HepG2 (cell line): Measurements from ENCODE around the gene THEM4. TPM values are rescaled to one million over a fixed set of nuclear protein-coding genes. Genes with fewer than 3 reads are reported as not detected.

ENCODE experiments used
- ATAC-seq: fragments of 200-7000 bp; cut with Tn5 transposase; 3 replicates; pipeline ENCODE4 v1.9.1; 2020; ENCODE audit warnings: mild to moderate bottlenecking, moderate library complexity
- BruUV-seq: library from RNA; stranded (reverse); fragments of 400-500 nt; replicated peaks from 2 replicates; lab custom pipeline; 2021; lab: Mats Ljungman, UMichigan
- CTCF ChIA-PET: fragments of 300-600 bp; formaldehyde crosslinking; extraction: SDS; loops from one replicate; lab custom pipeline; 2021; ENCODE audit warnings: low total read pairs, inconsistent platforms, low intra/inter-chr PET ratio; lab: Yijun Ruan, JAX
- POLR2A ChIA-PET: fragments of 350-600 bp; sonication (Branson Sonifier 250); formaldehyde crosslinking; loops from one replicate; lab custom pipeline; 2020; ENCODE audit warnings: antibody characterized with exemption, inconsistent platforms; lab: Yijun Ruan, JAX
- DNase-seq: peaks from one replicate; pipeline ENCODE4 v3.0.0-alpha.2; 2015; ENCODE audit warnings: low spot score
- FAIRE-seq: peaks from 3 replicates; lab custom pipeline; 2011; peaks lifted over from hg19 to GRCh38; lab: Jason Lieb, UNC
- H2AFZ ChIP-seq: one replicate; pipeline ENCODE4 v1.6.1; 2011; ENCODE audit warnings: low read length, inconsistent platforms
- H3K27ac ChIP-seq: fragments of 300-600 bp; 3 replicates; pipeline ENCODE4 v1.8.0; 2011; ENCODE audit warnings: mixed run types, mild to moderate bottlenecking, mixed read lengths, low read length, inconsistent platforms; ENCODE audit not compliant: insufficient read depth; ENCODE audit errors: extremely low read length
- H3K27me3 ChIP-seq, 2 experiments: fragments of 200-600 bp in 1 of 2; 2 replicates in 1 of 2; 3 replicates in 1 of 2; pipeline versions ENCODE4 v1.6.0 to v1.8.0; 2011; ENCODE audit warnings: low read length in 2 of 2, mild to moderate bottlenecking in 2 of 2, moderate library complexity in 2 of 2, inconsistent platforms in 1 of 2; ENCODE audit not compliant: insufficient read depth in 2 of 2, control insufficient read depth in 1 of 2
- H3K36me3 ChIP-seq, 2 experiments: fragments of 200-600 bp in 1 of 2; replicated peaks in 1 of 2; 2 replicates in 1 of 2; 3 replicates in 1 of 2; pipeline versions ENCODE4 v1.5.1 to v1.8.0; 2011; ENCODE audit warnings: low read length in 2 of 2, inconsistent platforms in 1 of 2; ENCODE audit not compliant: insufficient read depth in 2 of 2, control insufficient read depth in 1 of 2
- H3K4me1 ChIP-seq: 2 replicates; pipeline ENCODE4 v1.5.1; 2012; ENCODE audit warnings: low read length, inconsistent platforms; ENCODE audit not compliant: insufficient read depth
- H3K4me2 ChIP-seq: 2 replicates; pipeline ENCODE4 v1.6.0; 2011; ENCODE audit warnings: low read depth, low read length, inconsistent platforms
- H3K4me3 ChIP-seq, 3 experiments: fragments of 200-600 bp in 1 of 3; sonication (generic), shearing (Covaris generic) in 1 of 3; replicated peaks in 1 of 3; 2 replicates each; pipeline ENCODE4 v1.5.1; 2011 to 2016; ENCODE audit warnings: low read length in 3 of 3, inconsistent platforms in 2 of 3, low read depth in 2 of 3, mild to moderate bottlenecking in 2 of 3, control low read depth in 1 of 3, mixed read lengths in 1 of 3; ENCODE audit not compliant: insufficient read depth in 1 of 3
- H3K79me2 ChIP-seq: one replicate; pipeline ENCODE4 v1.6.1; 2011; ENCODE audit warnings: low read length, inconsistent platforms; ENCODE audit not compliant: insufficient read depth
- H3K9ac ChIP-seq: 2 replicates; pipeline ENCODE4 v1.6.0; 2011; ENCODE audit warnings: mild to moderate bottlenecking, low read depth, low read length, inconsistent platforms; ENCODE audit not compliant: insufficient read depth
- H3K9me3 ChIP-seq: 2 replicates; pipeline ENCODE4 v1.5.1; 2012; ENCODE audit warnings: mild to moderate bottlenecking, low read length
- H4K20me1 ChIP-seq: 2 replicates; pipeline ENCODE4 v1.6.0; 2011; ENCODE audit warnings: inconsistent platforms, mild to moderate bottlenecking, low read length, moderate library complexity; ENCODE audit not compliant: insufficient read depth
- MNT ChIP-seq: fragments of 450-650 bp; IDR thresholded peaks from 2 replicates; pipeline ENCODE4 v1.6.1; 2016
- WGBS: methylation state at CpG from one replicate; pipeline ENCODE4 v1.1.6; 2017; ENCODE audit warnings: low lambda C conversion rate; 5-methylcytosine and 5-hydroxymethylcytosine counted together
- in situ Hi-C: cut with HindIII; loops from 2 replicates; pipeline ENCODE4 v1.10.0; 2017; ENCODE audit warnings: low pct_unique_long_range_greater_than_20kb; ENCODE audit not compliant: extremely low pct_ligation_motif_present
- intact Hi-C: fragments of 100-400 bp; cut with micrococcal nuclease; formaldehyde crosslinking; loops from one replicate; pipeline ENCODE4 v1.10.0; 2022; ENCODE audit not compliant: unreplicated experiment
- polyA plus RNA-seq, 8 experiments: library from polyadenylated mRNA; depleted of rRNA in 3 of 8; stranded (reverse) in 7 of 8; unstranded in 1 of 8; fragments of >200 nt; fragmentation: Illumina TruSeq in 4 of 8; extraction: Trizol in 4 of 8; gene quantifications; 2 replicates each; pipeline versions ENCODE4 v1.2.1 to v1.2.3, GENCODE V29; 2011 to 2016; ENCODE audit warnings: low read depth in 4 of 8, missing spikeins in 1 of 8, mixed read lengths in 1 of 8; ENCODE audit not compliant: insufficient read depth in 1 of 8
- small RNA-seq, 3 experiments: library from RNA; depleted of rRNA; stranded (forward); fragments of <200 nt; gene quantifications; one replicate each; pipeline ENCODE3, GENCODE V24; 2012; ENCODE audit warnings: low read depth in 2 of 3, low replicate concordance in 1 of 3; ENCODE audit not compliant: insufficient read length in 3 of 3, insufficient read depth in 2 of 3
- total RNA-seq, 5 experiments: library from RNA; depleted of rRNA; stranded (reverse); fragments of >200 nt; fragmentation: Illumina TruSeq; extraction: Trizol; gene quantifications; 2 replicates each; pipeline ENCODE4 v1.2.3, GENCODE V29; 2016; ENCODE audit warnings: low read depth in 1 of 5
- TF ChIP-seq, protein P1 (sequence below): sonication (generic); formaldehyde crosslinking; IDR thresholded peaks from 2 replicates; pipeline ENCODE4 v1.5.0; 2020; ENCODE audit warnings: missing genetic modification reagents

Gene THEM4
- total and polyA plus RNA-seq, 2 of the 13 experiments (the other 11 are each of a cell fraction or from before 2014, with no cell fraction given): 10.9 to 13.9 TPM

- no peak overlapping the region for H3K27ac ChIP-seq
- in situ Hi-C loops: no loop called here
- no TSS peak for BruUV-seq
Measured at GRCh38 chr1:151825204-151825603, 84.1 kb downstream of the THEM4 start.

More at GRCh38 chr1:151825204-151825603, 84.1 kb downstream of the THEM4 start:
- H3K4me2 ChIP-seq: no peak overlapping the region
- CTCF ChIA-PET: no interaction called here
- peak; percentile 23; the same call in 1 of the 2 replicates for TF ChIP-seq MNT
- TF ChIP-seq, protein P1, sequence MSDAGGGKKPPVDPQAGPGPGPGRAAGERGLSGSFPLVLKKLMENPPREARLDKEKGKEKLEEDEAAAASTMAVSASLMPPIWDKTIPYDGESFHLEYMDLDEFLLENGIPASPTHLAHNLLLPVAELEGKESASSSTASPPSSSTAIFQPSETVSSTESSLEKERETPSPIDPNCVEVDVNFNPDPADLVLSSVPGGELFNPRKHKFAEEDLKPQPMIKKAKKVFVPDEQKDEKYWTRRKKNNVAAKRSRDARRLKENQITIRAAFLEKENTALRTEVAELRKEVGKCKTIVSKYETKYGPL (CRISPR knock-in tag): no peak
- FAIRE-seq (no peak), DNase-seq (no peak), ATAC-seq (no peak)
- no peak overlapping the region for H3K9ac ChIP-seq
- no peak overlapping the region for H3K4me3 ChIP-seq
- H2AFZ ChIP-seq: no peak overlapping the region
- no peaks in the 10 kb centered on the region for H4K20me1 ChIP-seq
- no peaks in the 10 kb centered on the region for H3K9me3 ChIP-seq
- 89% methylated on average over 9 of the region's 9 CpGs for WGBS
- H3K27me3 ChIP-seq: no peaks in the 10 kb centered on the region
- POLR2A ChIA-PET: no interaction called here
- H3K36me3 ChIP-seq: no peaks in the 10 kb centered on the region
- H3K79me2 ChIP-seq: no peaks in the 10 kb centered on the region
- peaks cover 5% of the 10 kb centered on the region for H3K4me1 ChIP-seq
- intact Hi-C loops: no loop called here

Small RNAs within 50 kb of the gene (small RNA-seq; reads per million reads assigned to genes)
- 0 reads per million in 3 experiments for gene RF00019

Other genes with a start within 250 kb of the THEM4 start
- not detected in 2 replicates for gene CELF3, start 192.7 kb downstream of the THEM4 start, total RNA-seq (2016; rRNA removed; fragmentation: Illumina TruSeq; extraction: Trizol)
- not detected in 2 replicates for gene CELF3, start 192.7 kb downstream of the THEM4 start, polyA plus RNA-seq (2011; rRNA removed)
- gene RIIAD1, start 188.0 kb downstream of the THEM4 start, total RNA-seq (2016; rRNA removed; fragmentation: Illumina TruSeq; extraction: Trizol): not detected in 2 replicates
- gene RIIAD1, start 188.0 kb downstream of the THEM4 start, polyA plus RNA-seq (2011; rRNA removed): not detected in 2 replicates
- 107 and 119 TPM in 2 replicates for gene MRPL9, start 146.0 kb downstream of the THEM4 start, total RNA-seq (2016; rRNA removed; fragmentation: Illumina TruSeq; extraction: Trizol)
- 64.3 and 72.1 TPM in 2 replicates for gene MRPL9, start 146.0 kb downstream of the THEM4 start, polyA plus RNA-seq (2011; rRNA removed)
- gene TDRKH, start 119.0 kb downstream of the THEM4 start, total RNA-seq (2016; rRNA removed; fragmentation: Illumina TruSeq; extraction: Trizol): 5.4 and 5.6 TPM in 2 replicates
- gene TDRKH, start 119.0 kb downstream of the THEM4 start, polyA plus RNA-seq (2011; rRNA removed): 3.9 and 4.3 TPM in 2 replicates
- gene LINGO4, start 104.1 kb downstream of the THEM4 start, total RNA-seq (2016; rRNA removed; fragmentation: Illumina TruSeq; extraction: Trizol): 0.02 TPM in 1 of 2 replicates, not detected in the other
- gene LINGO4, start 104.1 kb downstream of the THEM4 start, polyA plus RNA-seq (2011; rRNA removed): 0.05 TPM in 2 replicates
- gene RORC, start 77.7 kb downstream of the THEM4 start, total RNA-seq (2016; rRNA removed; fragmentation: Illumina TruSeq; extraction: Trizol): 2.5 TPM in 2 replicates
- 6.5 and 9.3 TPM in 2 replicates for gene RORC, start 77.7 kb downstream of the THEM4 start, polyA plus RNA-seq (2011; rRNA removed)
- not detected in 2 replicates for gene C2CD4D, start 69.7 kb downstream of the THEM4 start, total RNA-seq (2016; rRNA removed; fragmentation: Illumina TruSeq; extraction: Trizol)
- gene C2CD4D, start 69.7 kb downstream of the THEM4 start, polyA plus RNA-seq (2011; rRNA removed): not detected in 2 replicates
- gene THEM5, start 55.8 kb downstream of the THEM4 start, total RNA-seq (2016; rRNA removed; fragmentation: Illumina TruSeq; extraction: Trizol): not detected in 2 replicates
- gene THEM5, start 55.8 kb downstream of the THEM4 start, polyA plus RNA-seq (2011; rRNA removed): not detected in 2 replicates
- 16.8 and 25.6 TPM in 2 replicates for gene S100A10, start 84.3 kb upstream of the THEM4 start, total RNA-seq (2016; rRNA removed; fragmentation: Illumina TruSeq; extraction: Trizol)
- 21.2 and 28.7 TPM in 2 replicates for gene S100A10, start 84.3 kb upstream of the THEM4 start, polyA plus RNA-seq (2011; rRNA removed)
- 5.9 and 6.6 TPM in 2 replicates for gene S100A11, start 127.5 kb upstream of the THEM4 start, total RNA-seq (2016; rRNA removed; fragmentation: Illumina TruSeq; extraction: Trizol)
- gene S100A11, start 127.5 kb upstream of the THEM4 start, polyA plus RNA-seq (2011; rRNA removed): 32.5 and 34.4 TPM in 2 replicates
- not detected in 2 replicates for gene TCHHL1, start 179.6 kb upstream of the THEM4 start, total RNA-seq (2016; rRNA removed; fragmentation: Illumina TruSeq; extraction: Trizol)
- not detected in 2 replicates for gene TCHHL1, start 179.6 kb upstream of the THEM4 start, polyA plus RNA-seq (2011; rRNA removed)
- not detected in 2 replicates for gene TCHH, start 205.9 kb upstream of the THEM4 start, total RNA-seq (2016; rRNA removed; fragmentation: Illumina TruSeq; extraction: Trizol)
- gene TCHH, start 205.9 kb upstream of the THEM4 start, polyA plus RNA-seq (2011; rRNA removed): not detected in 2 replicates
- not detected in 2 replicates for gene RPTN, start 249.7 kb upstream of the THEM4 start, total RNA-seq (2016; rRNA removed; fragmentation: Illumina TruSeq; extraction: Trizol)
- not detected in 2 replicates for gene RPTN, start 249.7 kb upstream of the THEM4 start, polyA plus RNA-seq (2011; rRNA removed)